Stimulated activated naive CD8-positive, alpha-beta T cell treated with anti-CD3 and anti-CD28 coated beads, Interleukin-15, Interleukin-2, amounts not matched to agents 100 ng/mL and 50 ng/mL, for 24 hours (primary cell): ENCODE measurements around the gene NTNG1.
"Not testable (repeated sequence)": the region's sequence is repeated elsewhere in the genome, so short reads cannot be mapped to it uniquely, and the experiment has no call there.

ENCODE experiments used
- H3K27ac Mint-ChIP-seq: one replicate; pipeline ENCODE4 v1.8.0; 2021; ENCODE audit warnings: mild to moderate bottlenecking, mixed read lengths
- H3K27me3 Mint-ChIP-seq: one replicate; pipeline ENCODE4 v1.8.0; 2021; ENCODE audit warnings: mixed read lengths
- H3K36me3 Mint-ChIP-seq: one replicate; pipeline ENCODE4 v1.8.0; 2021; ENCODE audit warnings: low read depth, mixed read lengths
- H3K4me1 Mint-ChIP-seq: one replicate; pipeline ENCODE4 v1.8.0; 2021; ENCODE audit warnings: low read depth, mixed read lengths
- H3K4me3 Mint-ChIP-seq: one replicate; pipeline ENCODE4 v1.8.0; 2021; ENCODE audit warnings: mild to moderate bottlenecking, mixed read lengths
- H3K9me3 Mint-ChIP-seq: one replicate; pipeline ENCODE4 v1.8.0; 2021; ENCODE audit warnings: mixed read lengths

NTNG1 gene

GRCh38 chr1:107164901-107165300 is 24.1 kb downstream of the NTNG1 start:
- H3K4me1 Mint-ChIP-seq, H3K4me3 Mint-ChIP-seq, H3K9me3 Mint-ChIP-seq, H3K27me3 Mint-ChIP-seq, H3K36me3 Mint-ChIP-seq, H3K27ac Mint-ChIP-seq: not testable (repeated sequence)

- no peaks in the 10 kb centered on the region for H3K27me3 Mint-ChIP-seq
- peaks cover 4% of the 10 kb centered on the region for H3K9me3 Mint-ChIP-seq
- H3K36me3 Mint-ChIP-seq = no peaks in the 10 kb centered on the region
- H3K27ac Mint-ChIP-seq = no peak overlapping the region
- no peak overlapping the region for H3K4me3 Mint-ChIP-seq
- H3K4me1 Mint-ChIP-seq = no peaks in the 10 kb centered on the region
Measured at GRCh38 chr1:107169615-107170014, 28.8 kb downstream of the NTNG1 start.

- H3K27ac Mint-ChIP-seq = no peak overlapping the region
- no peaks in the 10 kb centered on the region for H3K27me3 Mint-ChIP-seq
- no peaks in the 10 kb centered on the region for H3K4me1 Mint-ChIP-seq
- H3K9me3 Mint-ChIP-seq = no peaks in the 10 kb centered on the region
- H3K4me3 Mint-ChIP-seq = no peak overlapping the region
- H3K36me3 Mint-ChIP-seq = no peaks in the 10 kb centered on the region
Measured at GRCh38 chr1:107171333-107171732, 30.5 kb downstream of the NTNG1 start.

GRCh38 chr1:107172450-107173170 is 31.8 kb downstream of the NTNG1 start:
- H3K4me1 Mint-ChIP-seq = no peaks in the 10 kb centered on the region
- H3K27me3 Mint-ChIP-seq = no peaks in the 10 kb centered on the region
- no peak overlapping the region for H3K27ac Mint-ChIP-seq
- H3K4me3 Mint-ChIP-seq = no peak overlapping the region
- H3K9me3 Mint-ChIP-seq = no peaks in the 10 kb centered on the region
- no peaks in the 10 kb centered on the region for H3K36me3 Mint-ChIP-seq

- H3K27me3 Mint-ChIP-seq = no peaks in the 10 kb centered on the region
- no peaks in the 10 kb centered on the region for H3K9me3 Mint-ChIP-seq
Measured at GRCh38 chr1:107175102-107175909, 34.5 kb downstream of the NTNG1 start.

GRCh38 chr1:107181253-107181969 is 40.6 kb downstream of the NTNG1 start:
- Mint-ChIP-seq H3K27ac (no peak overlapping the region), H3K4me3 (no peak overlapping the region), H3K4me1 (no peaks in the 10 kb centered on the region), H3K36me3 (no peaks in the 10 kb centered on the region), H3K9me3 (no peaks in the 10 kb centered on the region), H3K27me3 (peaks cover 4% of the 10 kb centered on the region)

More at GRCh38 chr1:107175102-107175909, 34.5 kb downstream of the NTNG1 start:
- Mint-ChIP-seq H3K36me3 (no peaks in the 10 kb centered on the region), H3K27ac (no peak overlapping the region), H3K4me1 (no peaks in the 10 kb centered on the region), H3K4me3 (no peak overlapping the region)

- Mint-ChIP-seq H3K4me1 (no peaks in the 10 kb centered on the region), H3K27ac (no peak overlapping the region), H3K9me3 (no peaks in the 10 kb centered on the region), H3K4me3 (no peak overlapping the region), H3K36me3 (no peaks in the 10 kb centered on the region), H3K27me3 (peaks cover 4% of the 10 kb centered on the region)
Measured at GRCh38 chr1:107183011-107183410, 42.2 kb downstream of the NTNG1 start.

GRCh38 chr1:107184888-107185287 is 44.0 kb downstream of the NTNG1 start:
- Mint-ChIP-seq H3K27me3 (peaks cover 4% of the 10 kb centered on the region), H3K27ac (no peak overlapping the region), H3K36me3 (no peaks in the 10 kb centered on the region), H3K4me3 (no peak overlapping the region), H3K9me3 (no peaks in the 10 kb centered on the region), H3K4me1 (no peaks in the 10 kb centered on the region)

- Mint-ChIP-seq H3K4me3 (no peak overlapping the region), H3K27ac (no peak overlapping the region), H3K27me3 (peaks cover 4% of the 10 kb centered on the region), H3K36me3 (no peaks in the 10 kb centered on the region), H3K4me1 (no peaks in the 10 kb centered on the region), H3K9me3 (no peaks in the 10 kb centered on the region)
Measured at GRCh38 chr1:107187399-107187798, 46.6 kb downstream of the NTNG1 start.

- H3K9me3 Mint-ChIP-seq = no peaks in the 10 kb centered on the region
- H3K27me3 Mint-ChIP-seq = peaks cover 4% of the 10 kb centered on the region
- H3K36me3 Mint-ChIP-seq = no peaks in the 10 kb centered on the region
- no peak overlapping the region for H3K4me3 Mint-ChIP-seq
- H3K4me1 Mint-ChIP-seq = no peaks in the 10 kb centered on the region
- no peak overlapping the region for H3K27ac Mint-ChIP-seq
Measured at GRCh38 chr1:107188160-107188559, 47.3 kb downstream of the NTNG1 start.

GRCh38 chr1:107194380-107194779 is 53.5 kb downstream of the NTNG1 start:
- Mint-ChIP-seq H3K9me3 (no peaks in the 10 kb centered on the region), H3K4me3 (no peak overlapping the region), H3K4me1 (no peaks in the 10 kb centered on the region), H3K27me3 (no peaks in the 10 kb centered on the region), H3K27ac (no peak overlapping the region), H3K36me3 (no peaks in the 10 kb centered on the region)

GRCh38 chr1:107195476-107195875 is 54.6 kb downstream of the NTNG1 start:
- H3K9me3 Mint-ChIP-seq = no peaks in the 10 kb centered on the region
- H3K4me3 Mint-ChIP-seq = no peak overlapping the region
- no peaks in the 10 kb centered on the region for H3K27me3 Mint-ChIP-seq
- no peak overlapping the region for H3K27ac Mint-ChIP-seq
- no peaks in the 10 kb centered on the region for H3K4me1 Mint-ChIP-seq
- H3K36me3 Mint-ChIP-seq = no peaks in the 10 kb centered on the region

GRCh38 chr1:107196973-107197562 is 56.2 kb downstream of the NTNG1 start:
- H3K36me3 Mint-ChIP-seq = no peaks in the 10 kb centered on the region
- peaks cover 6% of the 10 kb centered on the region for H3K27me3 Mint-ChIP-seq
- no peak overlapping the region for H3K27ac Mint-ChIP-seq
- peaks cover 6% of the 10 kb centered on the region for H3K9me3 Mint-ChIP-seq
- H3K4me1 Mint-ChIP-seq = no peaks in the 10 kb centered on the region
- H3K4me3 Mint-ChIP-seq = no peak overlapping the region

GRCh38 chr1:107198561-107198960 is 57.7 kb downstream of the NTNG1 start:
- no peak overlapping the region for H3K27ac Mint-ChIP-seq
- peaks cover 6% of the 10 kb centered on the region for H3K27me3 Mint-ChIP-seq
- no peaks in the 10 kb centered on the region for H3K36me3 Mint-ChIP-seq
- peaks cover 12% of the 10 kb centered on the region for H3K9me3 Mint-ChIP-seq
- H3K4me1 Mint-ChIP-seq = no peaks in the 10 kb centered on the region
- H3K4me3 Mint-ChIP-seq = no peak overlapping the region

- Mint-ChIP-seq H3K27me3 (peaks cover 6% of the 10 kb centered on the region), H3K4me1 (no peaks in the 10 kb centered on the region), H3K9me3 (peaks cover 12% of the 10 kb centered on the region), H3K27ac (no peak overlapping the region), H3K36me3 (no peaks in the 10 kb centered on the region), H3K4me3 (no peak overlapping the region)
Measured at GRCh38 chr1:107200631-107201030, 59.8 kb downstream of the NTNG1 start.
